Activated CD8-positive, alpha-beta T cell treated with anti-CD3 and anti-CD28 coated beads for 36 hours (primary cell): ENCODE data around the gene MGRN1. TPM values are rescaled to one million over a fixed set of nuclear protein-coding genes. Genes with fewer than 3 reads are reported as not detected.

ENCODE experiments used
- ATAC-seq: fragments of 200-7000 bp; cut with Tn5 transposase; one replicate; pipeline ENCODE4 v1.10.0; 2021; ENCODE audit warnings: mild to moderate bottlenecking, moderate library complexity
- CTCF ChIA-PET: fragments of 350-600 bp; sonication (Branson Sonifier 250); formaldehyde crosslinking; loops from one replicate; lab custom pipeline; 2021; ENCODE audit warnings: antibody characterized with exemption; lab: Charles Lee
- POLR2A ChIA-PET: fragments of 350-600 bp; sonication (Branson Sonifier 250); formaldehyde crosslinking; loops from one replicate; lab custom pipeline; 2021; ENCODE audit warnings: antibody characterized with exemption; lab: Charles Lee
- DNase-seq: peaks from one replicate; pipeline ENCODE4 v3.0.0-alpha.2; 2020
- H3K27ac Mint-ChIP-seq: one replicate; pipeline ENCODE4 v1.8.0; 2021; ENCODE audit warnings: mild to moderate bottlenecking, mixed read lengths
- H3K27me3 Mint-ChIP-seq: one replicate; pipeline ENCODE4 v1.8.0; 2021; ENCODE audit warnings: mixed read lengths
- H3K36me3 Mint-ChIP-seq: one replicate; pipeline ENCODE4 v1.8.0; 2021; ENCODE audit warnings: low read depth, mixed read lengths
- H3K4me1 Mint-ChIP-seq: one replicate; pipeline ENCODE4 v1.8.0; 2021; ENCODE audit warnings: low read depth, mixed read lengths
- H3K4me3 Mint-ChIP-seq: one replicate; pipeline ENCODE4 v1.8.0; 2021; ENCODE audit warnings: mild to moderate bottlenecking, moderate library complexity, mixed read lengths
- H3K9me3 Mint-ChIP-seq: one replicate; pipeline ENCODE4 v1.8.0; 2021; ENCODE audit warnings: mixed read lengths
- intact Hi-C: fragments of 100-400 bp; cut with micrococcal nuclease; formaldehyde crosslinking; loops from one replicate; pipeline ENCODE4 v1.10.0; 2022
- total RNA-seq, 2 experiments: library from RNA; stranded (reverse); gene quantifications; one replicate each; pipeline ENCODE4 v1.2.3, GENCODE V29; 2021
- TF ChIP-seq, protein P1 (sequence below): fragments of 200-600 bp; IDR thresholded peaks from one replicate; pipeline ENCODE4 v1.8.0; 2022; ENCODE audit warnings: antibody characterized with exemption, mild to moderate bottlenecking

MGRN1 gene
- total RNA-seq, 2 experiments from 2014 or later = 67.6 to 70.8 TPM

DNA sequence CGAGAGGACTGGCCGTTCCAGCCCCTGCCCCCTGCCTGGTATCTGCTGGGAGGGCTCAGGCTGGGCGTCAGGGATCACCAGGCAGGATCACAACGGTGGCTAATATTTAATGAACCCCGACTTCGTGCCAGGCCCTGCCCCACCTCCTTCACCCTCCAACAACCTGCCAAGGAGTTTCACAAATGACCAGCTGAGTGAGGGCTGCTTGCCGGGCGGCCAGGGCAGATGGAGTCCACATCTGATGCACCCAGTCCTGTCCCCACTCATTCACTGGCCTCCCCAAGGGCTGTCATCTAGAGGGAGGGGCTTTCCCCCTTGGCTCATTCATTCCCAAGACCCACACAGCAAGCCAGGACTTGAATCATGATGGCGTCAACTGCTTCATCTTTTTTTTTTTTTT lies 27.5 kb upstream of the MGRN1 start:
- CTCF ChIA-PET = interaction anchor here (1.4 kb wide), 1 partner anchor 27 kb away, joined by 3 read pairs; the partner anchor contains the start of gene MGRN1
- H3K27ac Mint-ChIP-seq = no peak overlapping the region
- H3K36me3 Mint-ChIP-seq = no peaks in the 10 kb centered on the region
- H3K27me3 Mint-ChIP-seq = no peaks in the 10 kb centered on the region
- H3K4me1 Mint-ChIP-seq = no peaks in the 10 kb centered on the region
- H3K9me3 Mint-ChIP-seq = no peaks in the 10 kb centered on the region
- DNase-seq (no peak), ATAC-seq (no peak)
- H3K4me3 Mint-ChIP-seq = no peak overlapping the region
- POLR2A ChIA-PET = no interaction called here
- intact Hi-C loops = no loop called here
- TF ChIP-seq, protein P1, sequence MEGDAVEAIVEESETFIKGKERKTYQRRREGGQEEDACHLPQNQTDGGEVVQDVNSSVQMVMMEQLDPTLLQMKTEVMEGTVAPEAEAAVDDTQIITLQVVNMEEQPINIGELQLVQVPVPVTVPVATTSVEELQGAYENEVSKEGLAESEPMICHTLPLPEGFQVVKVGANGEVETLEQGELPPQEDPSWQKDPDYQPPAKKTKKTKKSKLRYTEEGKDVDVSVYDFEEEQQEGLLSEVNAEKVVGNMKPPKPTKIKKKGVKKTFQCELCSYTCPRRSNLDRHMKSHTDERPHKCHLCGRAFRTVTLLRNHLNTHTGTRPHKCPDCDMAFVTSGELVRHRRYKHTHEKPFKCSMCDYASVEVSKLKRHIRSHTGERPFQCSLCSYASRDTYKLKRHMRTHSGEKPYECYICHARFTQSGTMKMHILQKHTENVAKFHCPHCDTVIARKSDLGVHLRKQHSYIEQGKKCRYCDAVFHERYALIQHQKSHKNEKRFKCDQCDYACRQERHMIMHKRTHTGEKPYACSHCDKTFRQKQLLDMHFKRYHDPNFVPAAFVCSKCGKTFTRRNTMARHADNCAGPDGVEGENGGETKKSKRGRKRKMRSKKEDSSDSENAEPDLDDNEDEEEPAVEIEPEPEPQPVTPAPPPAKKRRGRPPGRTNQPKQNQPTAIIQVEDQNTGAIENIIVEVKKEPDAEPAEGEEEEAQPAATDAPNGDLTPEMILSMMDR = no peak

DNA sequence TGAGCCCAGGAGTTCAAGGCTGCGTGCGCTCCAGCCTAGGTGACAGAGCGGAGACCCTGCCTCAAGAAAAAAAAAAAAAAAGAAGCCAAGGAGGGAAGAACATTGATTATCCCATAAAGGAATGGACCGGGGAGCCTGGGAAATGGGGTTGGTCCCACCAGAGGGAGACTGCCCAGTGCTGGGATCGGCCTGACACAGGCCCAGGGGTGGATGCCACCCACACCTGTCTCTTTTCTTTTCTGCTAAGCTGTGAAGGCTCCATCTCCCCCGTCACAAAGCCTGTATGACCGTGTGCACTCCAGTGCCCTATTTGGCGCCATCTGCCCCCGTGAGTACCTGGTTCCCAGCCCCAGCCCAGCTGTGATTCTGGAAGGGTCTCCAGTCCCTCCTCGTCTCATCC lies 25.6 kb upstream of the MGRN1 start:
- no peaks in the 10 kb centered on the region for H3K36me3 Mint-ChIP-seq
- no peaks in the 10 kb centered on the region for H3K27me3 Mint-ChIP-seq
- H3K4me1 Mint-ChIP-seq = no peaks in the 10 kb centered on the region
- intact Hi-C loops = no loop called here
- ChIA-PET CTCF (interaction anchor here (3.2 kb wide), 1 partner anchor 14 kb away, joined by 15 read pairs; no protein-coding TSS in a partner anchor), POLR2A (no interaction called here)
- no peak overlapping the region for H3K27ac Mint-ChIP-seq
- TF ChIP-seq, protein P1 = no peak
- H3K4me3 Mint-ChIP-seq = no peak overlapping the region
- DNase-seq = no peak
- H3K9me3 Mint-ChIP-seq = no peaks in the 10 kb centered on the region
- ATAC-seq = no peak

DNA sequence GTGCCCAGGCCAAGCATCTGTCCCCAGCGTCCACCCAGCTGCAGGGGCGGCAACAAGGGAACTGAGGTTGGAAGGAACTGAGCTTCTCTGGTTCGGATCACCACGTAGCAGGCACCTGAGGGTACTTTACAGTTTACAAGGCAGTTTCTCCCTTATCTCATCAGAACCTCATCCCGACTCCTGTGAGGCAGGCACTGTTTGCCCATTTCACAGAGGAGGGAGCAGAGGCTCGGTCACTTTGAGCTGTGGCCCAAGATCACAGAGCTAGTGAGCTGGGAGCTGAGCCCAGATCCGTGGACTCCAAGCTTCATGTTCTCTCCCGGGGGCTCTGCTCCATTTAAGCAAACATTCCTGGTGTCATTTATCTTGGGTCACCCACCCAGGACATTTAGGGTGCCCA lies 25.1 kb upstream of the MGRN1 start:
- H3K4me3 Mint-ChIP-seq = no peak overlapping the region
- ATAC-seq = no peak
- intact Hi-C loops = no loop called here
- no peaks in the 10 kb centered on the region for H3K4me1 Mint-ChIP-seq
- no peaks in the 10 kb centered on the region for H3K27me3 Mint-ChIP-seq
- CTCF ChIA-PET = interaction anchor here (3.2 kb wide), 1 partner anchor 14 kb away, joined by 15 read pairs; no protein-coding TSS in a partner anchor
- H3K27ac Mint-ChIP-seq = no peak overlapping the region
- no peaks in the 10 kb centered on the region for H3K9me3 Mint-ChIP-seq
- TF ChIP-seq, protein P1 = no peak
- H3K36me3 Mint-ChIP-seq = no peaks in the 10 kb centered on the region
- no peak for DNase-seq
- POLR2A ChIA-PET = no interaction called here

DNA sequence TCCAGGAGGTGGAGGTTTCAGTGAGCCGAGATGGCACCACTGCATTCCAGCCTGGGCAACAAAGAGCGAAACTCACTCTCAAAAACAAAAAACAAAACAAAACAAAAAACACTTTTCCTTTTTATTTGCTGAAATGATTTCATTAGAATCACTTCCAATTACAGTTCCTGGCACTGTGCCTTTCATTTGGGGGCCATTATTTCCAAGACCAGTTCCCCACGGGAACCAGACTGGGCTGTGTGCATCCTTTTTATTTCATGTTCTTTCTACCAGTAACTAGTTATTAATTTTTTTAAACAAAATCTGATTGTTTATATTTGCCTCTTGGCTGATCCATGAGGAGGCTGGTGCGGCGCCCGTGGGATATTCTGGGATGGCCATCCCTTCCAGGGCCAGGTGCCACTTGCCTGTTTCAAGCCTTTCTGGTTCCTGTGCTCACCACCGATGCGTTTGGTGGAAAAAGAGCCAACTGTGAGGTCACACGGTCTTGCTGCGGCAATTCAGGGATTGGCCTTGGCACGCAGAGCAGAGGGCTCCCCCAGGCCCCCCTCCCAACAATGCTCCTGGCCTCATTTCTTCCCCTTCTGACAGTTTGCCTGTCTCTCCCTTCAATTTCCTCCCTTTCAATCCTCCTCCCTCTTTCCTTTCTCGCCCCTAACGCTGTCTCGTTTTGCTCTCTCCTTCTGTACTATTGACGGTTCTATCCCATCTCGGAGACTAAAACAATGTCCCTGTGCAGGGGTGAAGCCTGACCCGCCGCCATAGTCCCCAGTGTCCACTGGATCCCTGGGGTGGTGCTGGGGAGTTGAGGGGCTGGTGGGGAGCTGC lies 23.4 kb upstream of the MGRN1 start:
- Mint-ChIP-seq H3K36me3 (no peaks in the 10 kb centered on the region), H3K4me1 (no peaks in the 10 kb centered on the region), H3K27me3 (no peaks in the 10 kb centered on the region), H3K27ac (no peak overlapping the region), H3K4me3 (no peak overlapping the region), H3K9me3 (no peaks in the 10 kb centered on the region)
- POLR2A ChIA-PET = no interaction called here
- CTCF ChIA-PET = no interaction called here
- TF ChIP-seq, protein P1 = no peak
- intact Hi-C loops = no loop called here
- DNase-seq (no peak), ATAC-seq (no peak)

DNA sequence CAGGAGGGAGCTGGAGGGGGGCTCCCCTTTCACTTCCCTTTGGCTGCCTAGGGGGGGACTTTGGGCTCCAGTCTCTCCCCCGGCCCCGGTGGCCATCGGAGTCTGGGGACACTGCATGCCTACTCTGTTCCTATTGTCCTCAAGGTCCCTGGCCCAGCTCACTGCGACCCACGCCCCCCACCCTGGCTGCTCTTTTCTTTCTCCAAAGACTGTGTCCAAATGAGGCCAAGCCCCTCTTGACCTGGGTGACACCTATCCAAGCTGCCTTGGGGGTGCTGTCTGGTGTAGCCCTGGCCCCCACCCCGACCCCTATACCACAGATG lies 22.8 kb upstream of the MGRN1 start:
- Mint-ChIP-seq H3K4me3 (no peak overlapping the region), H3K27ac (no peak overlapping the region), H3K9me3 (no peaks in the 10 kb centered on the region), H3K27me3 (no peaks in the 10 kb centered on the region), H3K4me1 (no peaks in the 10 kb centered on the region), H3K36me3 (no peaks in the 10 kb centered on the region)
- ATAC-seq (no peak), DNase-seq (no peak)
- TF ChIP-seq, protein P1 = no peak
- intact Hi-C loops = no loop called here
- ChIA-PET POLR2A (no interaction called here), CTCF (no interaction called here)
